Measurements from ENCODE around the gene CNTD1.
"Not testable (repeated sequence)": the region's sequence is repeated elsewhere in the genome, so short reads cannot be mapped to it uniquely, and the experiment has no call there.

Gene CNTD1, protein sequence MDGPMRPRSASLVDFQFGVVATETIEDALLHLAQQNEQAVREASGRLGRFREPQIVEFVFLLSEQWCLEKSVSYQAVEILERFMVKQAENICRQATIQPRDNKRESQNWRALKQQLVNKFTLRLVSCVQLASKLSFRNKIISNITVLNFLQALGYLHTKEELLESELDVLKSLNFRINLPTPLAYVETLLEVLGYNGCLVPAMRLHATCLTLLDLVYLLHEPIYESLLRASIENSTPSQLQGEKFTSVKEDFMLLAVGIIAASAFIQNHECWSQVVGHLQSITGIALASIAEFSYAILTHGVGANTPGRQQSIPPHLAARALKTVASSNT

DNA sequence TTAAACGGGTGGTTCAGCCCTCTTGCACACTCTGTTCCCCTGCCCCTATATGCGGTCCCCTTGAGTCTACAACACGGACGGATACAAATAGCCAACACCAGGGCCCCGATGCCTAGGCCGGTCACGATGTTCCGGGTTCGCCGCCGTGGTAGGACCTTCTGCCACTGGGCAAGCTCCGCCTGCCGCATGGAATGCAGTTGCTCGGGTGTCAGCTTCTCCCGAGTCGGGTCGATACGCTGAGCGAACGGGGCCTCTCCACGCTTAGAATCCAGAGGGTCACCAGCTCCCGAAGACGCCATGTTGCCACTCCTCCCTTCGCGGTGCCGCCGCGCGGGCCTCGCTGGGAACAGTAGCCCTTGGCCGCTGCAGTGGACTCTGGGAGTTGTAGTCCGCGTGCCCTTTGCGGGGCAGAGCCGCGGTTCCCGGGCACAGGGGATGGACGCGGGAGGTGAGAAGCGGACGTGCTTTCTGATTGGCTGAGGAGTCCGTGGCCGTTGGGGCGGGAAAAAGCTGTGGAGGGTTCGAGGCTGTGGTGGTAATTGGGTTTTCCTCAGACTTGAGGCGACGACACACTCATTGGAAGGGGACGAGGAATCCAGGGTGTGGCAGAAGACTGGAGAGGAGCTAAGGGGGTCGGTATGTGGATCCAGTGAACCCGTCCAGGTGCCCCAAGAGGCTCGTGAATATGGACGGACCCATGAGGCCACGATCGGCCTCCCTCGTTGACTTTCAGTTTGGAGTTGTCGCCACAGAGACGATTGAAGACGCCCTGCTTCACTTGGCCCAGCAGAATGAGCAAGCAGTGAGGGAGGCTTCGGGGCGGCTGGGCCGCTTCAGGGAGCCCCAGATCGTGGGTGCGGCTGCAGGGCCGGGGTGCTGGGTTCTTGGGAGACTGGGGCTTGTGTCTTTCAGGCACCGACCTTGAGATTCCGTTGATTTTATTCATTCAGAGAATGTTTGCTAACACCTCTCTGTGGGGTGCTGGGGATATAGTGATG, at the start of gene CNTD1, which contains the start of gene COA3:
Gene CNTD1 (plus strand): TSS at position 479 of the 998 bp plus-strand sequence. CDS start 207 bp downstream, at position 686.
Gene COA3 (minus strand): TSS at position 322 of the 998 bp plus-strand sequence. CDS start 23 bp downstream, at position 299.
- DNase-seq: peak; percentile 46

- peak; percentile 38 for DNase-seq
These were observed 49.5 kb upstream of the CNTD1 start for GRCh38 chr17:42748908-42749798.

DNA sequence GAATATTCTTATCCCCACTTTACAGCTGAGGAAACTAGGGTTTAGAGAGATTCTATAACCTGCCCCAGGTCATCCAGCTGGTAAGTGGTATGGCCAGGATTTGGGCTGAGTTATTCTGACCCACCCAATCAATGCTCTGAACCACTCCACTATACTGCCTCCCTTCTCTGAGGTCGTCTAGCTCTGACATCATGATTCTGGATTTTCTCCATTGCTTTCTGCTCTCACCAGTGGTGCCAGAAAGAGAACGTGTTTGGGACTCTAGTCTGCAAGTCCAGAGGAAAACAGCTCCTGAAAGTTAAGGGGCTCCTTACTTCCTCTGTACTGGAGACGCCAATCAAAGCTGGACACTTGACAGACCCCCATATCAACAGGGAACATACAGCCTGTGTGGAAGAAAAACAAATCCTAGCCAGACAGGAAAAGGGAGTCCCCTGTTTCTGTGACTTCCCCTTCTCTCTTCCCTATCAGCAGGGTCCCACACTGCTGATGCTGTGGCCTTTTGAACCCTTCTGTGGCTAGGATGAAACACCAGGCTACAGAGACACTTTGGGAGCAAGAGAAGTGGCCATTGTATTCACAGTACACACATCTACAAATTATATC, 47.8 kb upstream of the CNTD1 start:
- no peak for DNase-seq

GRCh38 chr17:42751628-42752027, 47.0 kb upstream of the CNTD1 start:
- no peak for DNase-seq

- no peak for DNase-seq
These were observed 43.9 kb upstream of the CNTD1 start for GRCh38 chr17:42754782-42755181.

DNA sequence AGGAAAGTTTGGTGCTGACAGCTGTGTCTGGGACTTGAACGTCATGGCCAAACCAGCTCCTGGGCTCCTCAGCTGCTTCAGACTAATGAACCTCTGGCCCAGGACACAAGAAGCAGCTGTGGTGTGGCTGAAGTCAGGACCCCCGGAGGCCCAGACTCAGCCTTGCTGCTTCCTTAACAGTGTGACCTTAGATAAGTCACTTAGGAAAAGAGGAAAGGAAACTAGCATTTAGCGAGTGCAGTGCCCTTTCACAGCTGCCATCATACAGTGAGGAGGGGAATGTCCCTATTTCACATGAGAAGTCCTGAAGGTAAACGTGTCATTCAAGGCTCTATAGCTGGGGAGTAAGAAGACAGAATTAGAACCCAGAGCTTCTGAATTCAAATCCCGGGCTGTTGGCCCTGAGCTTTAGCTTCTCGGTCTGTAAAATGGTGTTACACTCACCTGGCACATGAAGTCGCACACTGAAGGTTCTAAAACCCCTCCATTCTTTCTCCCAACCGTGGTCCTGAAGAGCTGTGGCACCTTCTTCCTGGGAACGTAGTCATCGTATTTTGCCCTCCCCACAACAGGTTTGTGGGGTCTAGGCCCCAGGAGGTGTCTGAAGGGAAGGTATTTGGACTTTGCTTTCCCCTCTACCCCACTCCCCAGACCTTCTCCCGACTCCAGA, 38.5 kb upstream of the CNTD1 start:
- no peak for DNase-seq

- peak; percentile 34 for DNase-seq
These were observed 37.7 kb upstream of the CNTD1 start, which contains the start of gene RAMP2 for GRCh38 chr17:42760652-42761581. TSS of gene RAMP2 (plus strand) at chr17:42761227. CDS start at chr17:42761262, 35 bp downstream.

DNA sequence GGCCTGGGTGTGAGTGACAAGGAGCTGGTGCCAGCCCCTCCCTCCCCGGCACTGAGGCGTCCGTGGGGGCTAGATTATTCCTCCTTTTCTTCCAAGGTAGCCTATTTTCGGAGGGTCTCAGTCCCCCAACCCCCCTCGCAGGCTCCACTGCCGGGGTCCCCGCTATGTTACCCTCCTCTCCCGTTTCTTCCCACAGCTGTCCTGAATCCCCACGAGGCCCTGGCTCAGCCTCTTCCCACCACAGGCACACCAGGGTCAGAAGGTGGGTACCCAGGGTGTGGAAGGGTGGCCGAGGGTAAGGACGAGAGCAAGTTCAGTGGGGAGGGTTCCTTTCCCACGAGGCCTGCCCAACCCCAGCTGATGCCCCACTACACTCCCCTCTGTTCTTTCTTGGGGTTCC, 37.0 kb upstream of the CNTD1 start:
- DNase-seq: no peak

GRCh38 chr17:42766124-42766523, 32.5 kb upstream of the CNTD1 start:
- DNase-seq: no peak

- DNase-seq: no peak
These were observed 31.1 kb upstream of the CNTD1 start for GRCh38 chr17:42767512-42767911.

GRCh38 chr17:42768006-42768405, 30.7 kb upstream of the CNTD1 start:
- not testable (repeated sequence) for DNase-seq

- DNase-seq: not testable (repeated sequence)
These were observed 28.7 kb upstream of the CNTD1 start for GRCh38 chr17:42769964-42770363.

DNA sequence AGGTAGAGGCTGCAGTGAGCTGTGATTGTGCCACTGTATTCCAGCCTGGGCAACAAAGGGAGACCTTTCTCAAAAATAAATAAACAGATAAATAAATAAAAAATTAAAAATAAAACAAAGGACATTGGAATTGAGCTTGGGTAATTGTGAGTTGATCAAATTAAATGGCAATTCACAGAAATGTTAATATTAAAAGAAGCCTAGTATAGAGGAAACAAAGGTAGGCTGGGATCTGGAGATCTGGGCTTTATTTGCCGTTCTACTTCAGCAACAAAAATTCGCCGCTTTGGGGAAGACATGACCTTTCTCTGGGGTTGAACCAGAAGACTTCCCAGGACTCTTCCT, 25.7 kb upstream of the CNTD1 start:
- no peak for DNase-seq

DNA sequence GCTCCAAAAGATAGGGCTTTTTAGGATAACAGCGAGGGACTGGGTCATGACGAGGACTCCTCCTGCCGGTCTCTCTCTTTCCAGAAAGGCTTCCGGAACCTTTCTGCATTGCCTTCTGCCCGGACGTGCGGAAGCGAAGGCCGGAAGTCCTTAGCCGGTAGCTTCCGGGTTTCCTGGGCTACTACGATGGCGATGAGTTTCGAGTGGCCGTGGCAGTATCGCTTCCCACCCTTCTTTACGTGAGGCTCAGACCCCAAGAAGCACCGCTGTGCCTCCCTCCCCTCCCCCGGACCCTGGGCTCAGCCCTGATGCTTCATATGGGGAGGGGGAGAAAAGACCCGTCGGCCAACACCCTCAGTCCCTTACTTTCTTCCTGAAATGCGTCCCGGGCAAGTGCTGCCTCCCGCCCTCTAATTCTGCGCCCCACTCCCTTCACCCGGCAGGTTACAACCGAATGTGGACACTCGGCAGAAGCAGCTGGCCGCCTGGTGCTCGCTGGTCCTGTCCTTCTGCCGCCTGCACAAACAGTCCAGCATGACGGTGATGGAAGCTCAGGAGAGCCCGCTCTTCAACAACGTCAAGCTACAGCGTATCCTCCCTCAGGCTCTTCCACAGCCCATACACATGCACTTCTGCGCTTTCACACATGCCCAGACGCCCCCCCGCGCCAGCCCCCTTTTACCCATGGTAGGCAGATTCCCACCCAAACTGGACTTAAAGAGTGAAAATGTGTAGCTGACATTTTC, 25.2 kb upstream of the CNTD1 start, which contains the start of gene VPS25:
Gene VPS25 (plus strand): TSS at position 160 of the 746 bp plus-strand sequence. CDS start 27 bp downstream, at position 187.
- DNase-seq: peak; percentile 76

- no peak for DNase-seq
These were observed 24.5 kb upstream of the CNTD1 start for GRCh38 chr17:42774066-42774745.

DNA sequence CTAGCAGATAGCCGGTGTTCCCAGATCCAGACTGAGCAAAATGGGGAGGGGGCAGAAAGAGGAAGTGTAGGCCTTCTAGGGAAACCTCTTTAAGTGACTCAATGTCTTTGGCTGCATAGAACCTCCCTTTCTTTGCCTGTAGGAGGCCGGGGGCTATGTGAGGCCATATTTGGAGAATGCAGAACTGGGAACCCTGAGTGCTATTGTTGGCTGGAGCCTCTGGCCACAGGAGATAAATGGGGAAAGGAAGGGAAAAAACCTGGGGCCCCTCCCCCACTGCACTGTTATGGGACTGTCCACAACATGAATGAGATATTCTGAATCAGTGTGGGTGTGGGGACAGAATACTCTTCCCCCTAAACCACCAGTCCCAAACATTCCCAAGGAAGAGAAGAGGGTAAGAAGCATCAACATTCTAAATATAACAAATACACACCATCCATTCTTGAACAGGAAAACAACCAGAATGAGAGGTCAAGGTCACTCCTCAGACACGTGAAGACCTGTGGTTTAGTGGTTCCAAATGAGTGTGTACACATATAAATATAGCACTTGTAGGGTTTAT, 23.0 kb upstream of the CNTD1 start:
- DNase-seq: no peak

GRCh38 chr17:42778570-42778969, 20.1 kb upstream of the CNTD1 start:
- DNase-seq: no peak

- DNase-seq: no peak
These were observed 19.2 kb upstream of the CNTD1 start for GRCh38 chr17:42779304-42779935.

Data from COR-L47 (cell line).